Measurements from ENCODE around the gene ZBTB18. TPM values are rescaled to one million over a fixed set of nuclear protein-coding genes. Genes with fewer than 3 reads are reported as not detected.

ZBTB18 gene
- total RNA-seq, 1 experiment from 2014 or later: 15.2 TPM

DNA sequence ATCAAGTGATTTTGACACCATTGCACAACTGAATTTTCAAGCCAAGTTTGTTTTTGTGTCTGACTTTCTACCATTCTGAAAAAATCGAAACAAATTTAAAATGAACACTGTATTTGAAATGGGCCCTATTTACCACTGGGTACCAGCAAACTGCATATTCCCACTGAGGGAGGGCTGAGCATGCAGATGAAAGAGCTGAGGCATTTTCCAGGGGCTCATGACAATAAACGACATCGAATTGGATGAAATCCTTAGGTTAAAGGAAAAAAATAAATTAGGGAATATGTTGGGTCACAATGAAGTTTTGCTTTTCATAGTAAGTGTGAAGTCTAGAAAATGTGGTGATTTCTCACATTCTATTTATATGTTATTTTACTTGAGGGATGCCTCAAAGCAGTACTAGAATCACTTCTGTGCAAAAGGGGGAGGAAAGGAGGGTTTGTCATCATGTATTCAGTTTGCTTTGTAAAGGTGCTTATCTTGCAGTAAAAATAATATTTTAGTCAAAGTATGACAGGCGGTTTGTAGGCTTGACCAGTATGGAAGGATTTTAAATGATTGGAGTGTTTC lies 11.2 kb downstream of the ZBTB18 start:
- intact Hi-C loops (cut with micrococcal nuclease; ENCODE audit: unreplicated experiment): no loop called here
- no peak for DNase-seq (ENCODE audit: low spot score)
- ChIA-PET POLR2A (ENCODE audit: low non-redundant PET) (no interaction called here), CTCF (no interaction called here)
- no TSS peak for BruUV-seq (replicated peaks)
- H3K4me3 ChIP-seq (ENCODE audit: low read depth, low read length, poor library complexity, severe bottlenecking): no peak overlapping the region
- no peak for TF ChIP-seq EZH2 (IDR thresholded peaks at IDR 0.05; ENCODE audit: borderline replicate concordance, low read depth, low read length, poor library complexity, severe bottlenecking)
- TF ChIP-seq, protein P1, sequence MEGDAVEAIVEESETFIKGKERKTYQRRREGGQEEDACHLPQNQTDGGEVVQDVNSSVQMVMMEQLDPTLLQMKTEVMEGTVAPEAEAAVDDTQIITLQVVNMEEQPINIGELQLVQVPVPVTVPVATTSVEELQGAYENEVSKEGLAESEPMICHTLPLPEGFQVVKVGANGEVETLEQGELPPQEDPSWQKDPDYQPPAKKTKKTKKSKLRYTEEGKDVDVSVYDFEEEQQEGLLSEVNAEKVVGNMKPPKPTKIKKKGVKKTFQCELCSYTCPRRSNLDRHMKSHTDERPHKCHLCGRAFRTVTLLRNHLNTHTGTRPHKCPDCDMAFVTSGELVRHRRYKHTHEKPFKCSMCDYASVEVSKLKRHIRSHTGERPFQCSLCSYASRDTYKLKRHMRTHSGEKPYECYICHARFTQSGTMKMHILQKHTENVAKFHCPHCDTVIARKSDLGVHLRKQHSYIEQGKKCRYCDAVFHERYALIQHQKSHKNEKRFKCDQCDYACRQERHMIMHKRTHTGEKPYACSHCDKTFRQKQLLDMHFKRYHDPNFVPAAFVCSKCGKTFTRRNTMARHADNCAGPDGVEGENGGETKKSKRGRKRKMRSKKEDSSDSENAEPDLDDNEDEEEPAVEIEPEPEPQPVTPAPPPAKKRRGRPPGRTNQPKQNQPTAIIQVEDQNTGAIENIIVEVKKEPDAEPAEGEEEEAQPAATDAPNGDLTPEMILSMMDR (conservative IDR thresholded peaks at IDR 0.05; ENCODE audit: low read depth, low read length): no peak
- H3K27me3 ChIP-seq (replicated peaks; ENCODE audit: insufficient read depth, low read depth, low read length, poor library complexity): no peaks in the 10 kb centered on the region
- H3K27ac ChIP-seq (ENCODE audit: low read depth, low read length, poor library complexity, severe bottlenecking): no peak overlapping the region
- H3K4me1 ChIP-seq (ENCODE audit: insufficient read depth, low read length, poor library complexity, severe bottlenecking): no peaks in the 10 kb centered on the region
- no peaks in the 10 kb centered on the region for H3K36me3 ChIP-seq (ENCODE audit: insufficient read depth, low read length, poor library complexity, severe bottlenecking)
- no peaks in the 10 kb centered on the region for H3K9me3 ChIP-seq (ENCODE audit: low read depth, low read length, poor library complexity, severe bottlenecking)

DNA sequence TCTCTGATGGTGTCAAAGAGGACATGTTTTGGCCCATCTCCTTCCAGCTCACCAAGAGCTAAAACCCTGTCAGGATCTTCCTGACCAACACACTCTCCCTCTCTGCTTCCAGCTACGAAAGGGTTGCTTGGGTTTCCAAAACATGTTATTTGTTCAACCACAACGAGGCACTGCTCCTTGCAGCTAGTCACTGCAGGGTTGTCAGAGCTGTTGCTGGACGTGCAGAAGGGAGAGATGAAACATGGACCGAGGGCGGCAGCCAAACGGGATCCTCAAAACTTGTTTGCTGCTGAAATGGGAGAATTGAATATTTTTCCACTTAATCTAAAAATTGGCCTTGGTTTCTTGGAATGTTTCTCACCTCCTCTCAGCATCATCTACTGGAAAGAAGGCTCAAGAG lies 12.4 kb downstream of the ZBTB18 start:
- intact Hi-C loops (cut with micrococcal nuclease; ENCODE audit: unreplicated experiment): no loop called here
- H3K4me3 ChIP-seq (ENCODE audit: low read depth, low read length, poor library complexity, severe bottlenecking): no peak overlapping the region
- BruUV-seq (replicated peaks): no TSS peak
- no peaks in the 10 kb centered on the region for H3K36me3 ChIP-seq (ENCODE audit: insufficient read depth, low read length, poor library complexity, severe bottlenecking)
- ChIA-PET CTCF (no interaction called here), POLR2A (ENCODE audit: low non-redundant PET) (no interaction called here)
- no peaks in the 10 kb centered on the region for H3K27me3 ChIP-seq (replicated peaks; ENCODE audit: insufficient read depth, low read depth, low read length, poor library complexity)
- H3K9me3 ChIP-seq (ENCODE audit: low read depth, low read length, poor library complexity, severe bottlenecking): no peaks in the 10 kb centered on the region
- TF ChIP-seq EZH2 (IDR thresholded peaks at IDR 0.05; ENCODE audit: borderline replicate concordance, low read depth, low read length, poor library complexity, severe bottlenecking): no peak
- TF ChIP-seq, protein P1 (conservative IDR thresholded peaks at IDR 0.05; ENCODE audit: low read depth, low read length): no peak
- H3K4me1 ChIP-seq (ENCODE audit: insufficient read depth, low read length, poor library complexity, severe bottlenecking): no peaks in the 10 kb centered on the region
- no peak for DNase-seq (ENCODE audit: low spot score)
- H3K27ac ChIP-seq (ENCODE audit: low read depth, low read length, poor library complexity, severe bottlenecking): no peak overlapping the region

DNA sequence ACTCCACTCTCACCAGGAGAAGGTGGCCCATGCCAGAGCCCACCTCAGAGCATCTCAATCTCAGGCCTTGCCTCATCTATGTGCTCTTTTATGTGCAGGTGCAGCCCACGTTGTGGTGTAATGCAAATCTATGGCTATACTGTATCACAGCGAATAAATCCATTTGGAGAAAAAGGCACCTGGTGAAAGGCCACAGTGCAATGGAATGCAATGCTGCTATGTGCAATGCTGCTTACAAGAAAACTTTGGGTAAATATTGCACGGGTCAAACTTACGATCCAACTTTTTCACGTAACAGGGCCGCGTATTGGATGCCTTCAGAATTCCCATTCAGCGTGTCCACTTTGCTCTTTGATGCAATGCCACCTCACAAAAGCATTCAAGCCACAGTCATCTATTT lies 13.5 kb downstream of the ZBTB18 start:
- no peak overlapping the region for H3K27ac ChIP-seq (ENCODE audit: low read depth, low read length, poor library complexity, severe bottlenecking)
- H3K4me1 ChIP-seq (ENCODE audit: insufficient read depth, low read length, poor library complexity, severe bottlenecking): no peaks in the 10 kb centered on the region
- ChIA-PET POLR2A (ENCODE audit: low non-redundant PET) (no interaction called here), CTCF (no interaction called here)
- H3K27me3 ChIP-seq (replicated peaks; ENCODE audit: insufficient read depth, low read depth, low read length, poor library complexity): no peaks in the 10 kb centered on the region
- TF ChIP-seq, protein P1 (conservative IDR thresholded peaks at IDR 0.05; ENCODE audit: low read depth, low read length): no peak
- TF ChIP-seq EZH2 (IDR thresholded peaks at IDR 0.05; ENCODE audit: borderline replicate concordance, low read depth, low read length, poor library complexity, severe bottlenecking): no peak
- no peak overlapping the region for H3K4me3 ChIP-seq (ENCODE audit: low read depth, low read length, poor library complexity, severe bottlenecking)
- BruUV-seq (replicated peaks): no TSS peak
- no peaks in the 10 kb centered on the region for H3K9me3 ChIP-seq (ENCODE audit: low read depth, low read length, poor library complexity, severe bottlenecking)
- no peaks in the 10 kb centered on the region for H3K36me3 ChIP-seq (ENCODE audit: insufficient read depth, low read length, poor library complexity, severe bottlenecking)
- no peak for DNase-seq (ENCODE audit: low spot score)
- intact Hi-C loops (cut with micrococcal nuclease; ENCODE audit: unreplicated experiment): no loop called here
